ENCODE measurements around the gene IL2RA.

IL2RA gene

DNA sequence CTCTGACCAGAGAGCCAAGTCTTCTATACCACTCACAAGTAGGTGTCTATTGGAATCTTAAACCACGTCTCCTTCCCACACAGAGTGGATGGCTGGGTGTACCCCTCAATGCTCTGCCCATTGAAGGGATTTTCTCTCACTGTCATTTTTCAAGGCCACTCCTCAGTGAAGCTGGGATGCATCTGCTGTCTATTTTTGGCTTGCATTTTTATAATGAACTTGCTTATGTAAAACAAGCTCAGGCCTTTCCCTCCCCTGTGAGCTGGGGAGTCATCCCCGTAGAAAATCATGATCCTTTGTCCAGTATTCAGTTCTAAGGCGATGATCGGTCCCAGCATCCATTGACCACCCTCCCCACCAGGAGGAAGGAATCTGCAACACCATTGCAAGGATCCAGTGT lies 16.9 kb upstream of the IL2RA start:
- H3K79me2 ChIP-seq (ENCODE audit: insufficient read depth, low read depth): no peaks in the 10 kb centered on the region
- H3K9ac ChIP-seq: no peak overlapping the region
- no peak overlapping the region for H3K4me2 ChIP-seq
- H2AFZ ChIP-seq (ENCODE audit: low read depth): no peak overlapping the region
- no peaks in the 10 kb centered on the region for H3K27me3 ChIP-seq (ENCODE audit: insufficient read depth, low read depth)
- TF ChIP-seq, protein P1, sequence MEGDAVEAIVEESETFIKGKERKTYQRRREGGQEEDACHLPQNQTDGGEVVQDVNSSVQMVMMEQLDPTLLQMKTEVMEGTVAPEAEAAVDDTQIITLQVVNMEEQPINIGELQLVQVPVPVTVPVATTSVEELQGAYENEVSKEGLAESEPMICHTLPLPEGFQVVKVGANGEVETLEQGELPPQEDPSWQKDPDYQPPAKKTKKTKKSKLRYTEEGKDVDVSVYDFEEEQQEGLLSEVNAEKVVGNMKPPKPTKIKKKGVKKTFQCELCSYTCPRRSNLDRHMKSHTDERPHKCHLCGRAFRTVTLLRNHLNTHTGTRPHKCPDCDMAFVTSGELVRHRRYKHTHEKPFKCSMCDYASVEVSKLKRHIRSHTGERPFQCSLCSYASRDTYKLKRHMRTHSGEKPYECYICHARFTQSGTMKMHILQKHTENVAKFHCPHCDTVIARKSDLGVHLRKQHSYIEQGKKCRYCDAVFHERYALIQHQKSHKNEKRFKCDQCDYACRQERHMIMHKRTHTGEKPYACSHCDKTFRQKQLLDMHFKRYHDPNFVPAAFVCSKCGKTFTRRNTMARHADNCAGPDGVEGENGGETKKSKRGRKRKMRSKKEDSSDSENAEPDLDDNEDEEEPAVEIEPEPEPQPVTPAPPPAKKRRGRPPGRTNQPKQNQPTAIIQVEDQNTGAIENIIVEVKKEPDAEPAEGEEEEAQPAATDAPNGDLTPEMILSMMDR (conservative IDR thresholded peaks at IDR 0.05; ENCODE audit: low read depth, low read length): no peak
- H3K4me3 ChIP-seq (IDR thresholded peaks at IDR 0.05; ENCODE audit: insufficient read depth, low read depth, low read length): no peak overlapping the region
- H3K36me3 ChIP-seq (ENCODE audit: insufficient read depth): no peaks in the 10 kb centered on the region
- H4K20me1 ChIP-seq (ENCODE audit: insufficient read depth): no peaks in the 10 kb centered on the region
- H3K4me1 ChIP-seq (ENCODE audit: low read depth, poor library complexity, severe bottlenecking): no peaks in the 10 kb centered on the region
- no peak overlapping the region for H3K27ac ChIP-seq

DNA sequence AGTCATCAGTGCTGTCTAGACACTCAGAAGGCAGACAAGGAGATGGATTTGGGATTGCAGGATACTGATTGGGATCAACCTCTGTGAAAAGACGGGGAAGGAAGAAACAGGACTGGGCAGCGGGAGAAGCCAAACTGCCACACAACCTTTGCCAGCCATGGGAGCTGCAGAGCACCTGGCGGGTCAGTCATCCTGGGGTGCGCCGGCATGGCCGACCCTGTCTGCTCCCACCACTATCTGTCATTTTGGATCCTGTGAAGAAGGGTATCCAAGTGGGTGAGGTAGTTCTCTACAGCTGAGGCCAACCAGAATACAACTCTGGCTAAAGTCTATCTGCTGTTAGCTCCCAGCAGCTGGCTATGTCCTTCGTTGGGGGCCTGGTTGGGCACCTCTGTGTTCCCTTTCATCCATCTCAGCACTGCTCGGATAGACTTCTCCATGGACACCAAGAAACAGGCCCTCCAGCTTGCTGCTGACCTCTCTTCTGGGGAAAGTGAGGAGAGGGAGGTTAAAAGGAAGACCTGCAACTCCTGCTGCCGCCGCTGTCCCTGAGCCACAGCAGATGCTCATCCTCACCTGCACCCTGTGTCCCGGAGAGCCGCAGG lies 15.0 kb upstream of the IL2RA start:
- Histone ChIP-seq H4K20me1 (ENCODE audit: insufficient read depth) (no peaks in the 10 kb centered on the region), H3K36me3 (ENCODE audit: insufficient read depth) (no peaks in the 10 kb centered on the region), H3K4me1 (ENCODE audit: low read depth, poor library complexity, severe bottlenecking) (no peaks in the 10 kb centered on the region), H3K9ac (no peak overlapping the region), H3K27me3 (ENCODE audit: insufficient read depth, low read depth) (no peaks in the 10 kb centered on the region), H3K27ac (no peak overlapping the region), H3K4me3 (IDR thresholded peaks at IDR 0.05; ENCODE audit: insufficient read depth, low read depth, low read length) (no peak overlapping the region), H2AFZ (ENCODE audit: low read depth) (no peak overlapping the region), H3K4me2 (no peak overlapping the region), H3K79me2 (ENCODE audit: insufficient read depth, low read depth) (no peaks in the 10 kb centered on the region)
- TF ChIP-seq, protein P1 (conservative IDR thresholded peaks at IDR 0.05; ENCODE audit: low read depth, low read length): no peak

DNA sequence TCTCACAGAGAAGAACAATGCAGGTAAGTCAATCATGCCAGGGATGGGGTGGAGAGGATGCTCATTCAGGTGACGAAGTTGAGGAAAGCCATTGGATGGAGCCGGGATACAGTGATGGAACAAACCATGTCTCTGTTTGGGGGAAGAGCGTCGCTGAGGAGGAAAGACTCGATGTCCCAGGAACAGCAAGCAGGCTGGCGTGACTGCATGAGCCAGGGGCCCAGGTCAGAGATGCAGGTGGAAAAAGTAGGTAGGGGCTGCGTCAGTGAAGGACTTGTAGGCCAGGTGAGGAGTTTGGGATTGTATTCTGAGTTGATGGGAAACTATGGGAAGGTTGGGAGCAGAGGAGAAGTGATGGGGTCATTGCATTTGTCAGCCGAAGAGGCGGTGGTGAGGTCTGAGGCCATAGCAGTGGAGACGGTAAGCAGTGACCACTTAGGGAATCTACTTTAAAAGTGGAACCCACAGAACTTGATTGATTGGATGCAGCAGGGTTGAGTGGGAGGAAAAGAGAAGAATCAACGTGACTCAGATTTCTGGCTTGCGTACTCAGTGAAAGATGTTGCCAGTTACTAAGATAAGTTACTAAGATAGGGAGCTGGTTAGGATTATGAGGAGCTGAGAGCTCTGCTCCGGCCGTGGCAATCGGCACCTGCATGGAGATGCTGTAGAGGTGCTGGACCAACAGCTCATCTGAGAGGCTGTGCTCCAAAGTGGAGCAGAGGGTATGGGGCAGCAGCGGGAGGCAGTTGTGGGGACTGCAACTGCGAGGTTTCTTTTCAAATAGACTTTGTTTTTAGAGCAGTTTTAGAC lies 12.5 kb upstream of the IL2RA start:
- Histone ChIP-seq H3K79me2 (ENCODE audit: insufficient read depth, low read depth) (no peaks in the 10 kb centered on the region), H3K36me3 (ENCODE audit: insufficient read depth) (no peaks in the 10 kb centered on the region), H3K4me1 (ENCODE audit: low read depth, poor library complexity, severe bottlenecking) (no peaks in the 10 kb centered on the region), H3K4me3 (IDR thresholded peaks at IDR 0.05; ENCODE audit: insufficient read depth, low read depth, low read length) (no peak overlapping the region), H3K9ac (no peak overlapping the region), H4K20me1 (ENCODE audit: insufficient read depth) (no peaks in the 10 kb centered on the region), H3K4me2 (no peak overlapping the region), H3K27me3 (ENCODE audit: insufficient read depth, low read depth) (no peaks in the 10 kb centered on the region), H3K27ac (no peak overlapping the region), H2AFZ (ENCODE audit: low read depth) (no peak overlapping the region)
- TF ChIP-seq, protein P1 (conservative IDR thresholded peaks at IDR 0.05; ENCODE audit: low read depth, low read length): no peak

DNA sequence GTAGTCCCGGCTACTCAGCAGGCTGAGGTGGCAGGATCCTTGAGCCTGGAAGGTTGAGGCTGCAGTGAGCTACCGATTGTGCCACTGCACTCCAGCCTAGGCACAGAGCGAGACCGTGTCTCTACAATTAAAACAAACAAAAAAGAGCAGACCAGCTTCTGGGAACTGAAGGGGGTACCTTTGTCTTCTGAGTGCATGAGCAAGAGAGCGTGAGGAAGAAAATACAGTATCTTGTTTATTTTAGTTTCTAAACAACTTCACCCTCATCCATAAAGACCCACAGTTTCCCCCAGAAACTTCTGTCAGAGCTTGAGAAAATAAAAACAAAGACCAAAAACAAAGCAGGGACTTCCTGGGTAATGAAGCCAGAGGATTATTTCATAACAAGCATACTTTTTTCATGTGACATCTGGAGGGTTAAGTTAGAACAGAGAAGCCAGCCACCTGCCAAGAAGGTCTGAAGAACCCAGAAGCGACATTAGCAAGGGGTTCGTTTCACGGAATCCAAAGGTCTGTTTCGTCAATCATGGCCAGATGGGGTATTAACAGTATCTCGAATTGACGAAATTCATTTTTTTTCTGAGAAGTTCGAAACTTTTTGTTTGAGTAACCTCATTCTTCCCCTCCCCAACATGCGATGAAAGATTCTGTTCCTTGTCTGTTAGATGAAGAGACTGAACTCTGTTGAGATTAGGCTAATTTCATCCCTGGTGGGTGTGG lies 10.2 kb upstream of the IL2RA start:
- no peak overlapping the region for H3K4me2 ChIP-seq
- TF ChIP-seq, protein P1 (conservative IDR thresholded peaks at IDR 0.05; ENCODE audit: low read depth, low read length): no peak
- no peak overlapping the region for H2AFZ ChIP-seq (ENCODE audit: low read depth)
- no peaks in the 10 kb centered on the region for H3K79me2 ChIP-seq (ENCODE audit: insufficient read depth, low read depth)
- H4K20me1 ChIP-seq (ENCODE audit: insufficient read depth): no peaks in the 10 kb centered on the region
- no peaks in the 10 kb centered on the region for H3K36me3 ChIP-seq (ENCODE audit: insufficient read depth)
- no peaks in the 10 kb centered on the region for H3K4me1 ChIP-seq (ENCODE audit: low read depth, poor library complexity, severe bottlenecking)
- H3K27ac ChIP-seq: no peak overlapping the region
- peaks cover 3% of the 10 kb centered on the region; the same call in 1 of the 2 replicates for H3K27me3 ChIP-seq (ENCODE audit: insufficient read depth, low read depth)
- no peak overlapping the region for H3K9ac ChIP-seq
- no peak overlapping the region for H3K4me3 ChIP-seq (IDR thresholded peaks at IDR 0.05; ENCODE audit: insufficient read depth, low read depth, low read length)

Data from KMS-11 (cell line).